Small intestine (tissue), 16 donors: ENCODE data around the gene CREBZF. TPM values are rescaled to one million over a fixed set of nuclear protein-coding genes. Genes with fewer than 3 reads are reported as not detected.
A peak's percentile ranks its signal among the peaks of the same experiment; 100 is the strongest.

Experiments used
- DNase-seq, 2 donors: peaks; one replicate each; pipeline versions ENCODE4 v3.0.0 to v3.0.0-alpha.2; 2013
- FAIRE-seq: peaks from 2 replicates; lab custom pipeline; 2012; peaks lifted over from hg19 to GRCh38; lab: Jason Lieb, UNC
- H3K27ac ChIP-seq, 3 donors: one replicate each; pipeline ENCODE4 v1.5.1; 2013; ENCODE audit warnings: low read length in 2 of 3, mild to moderate bottlenecking in 2 of 3, control low read depth in 1 of 3, inconsistent platforms in 1 of 3, low read depth in 1 of 3, moderate library complexity in 1 of 3
- H3K27me3 ChIP-seq, 3 donors: one replicate each; pipeline ENCODE4 v1.6.1; 2013; ENCODE audit warnings: low read length in 3 of 3, inconsistent platforms in 1 of 3; ENCODE audit not compliant: control insufficient read depth in 3 of 3, insufficient read depth in 3 of 3
- H3K36me3 ChIP-seq, 3 donors: one replicate each; pipeline ENCODE4 v1.6.1; 2013; ENCODE audit warnings: low read length in 3 of 3, inconsistent platforms in 1 of 3, low read depth in 1 of 3, mild to moderate bottlenecking in 1 of 3, moderate library complexity in 1 of 3; ENCODE audit not compliant: control insufficient read depth in 3 of 3, insufficient read depth in 2 of 3
- H3K4me1 ChIP-seq, 3 donors: one replicate each; pipeline ENCODE4 v1.6.1; 2013; ENCODE audit warnings: low read length in 2 of 3, inconsistent platforms in 1 of 3, low read depth in 1 of 3, mild to moderate bottlenecking in 1 of 3, moderate library complexity in 1 of 3; ENCODE audit not compliant: control insufficient read depth in 3 of 3, insufficient read depth in 2 of 3
- H3K4me3 ChIP-seq, 3 donors: one replicate each; pipeline ENCODE4 v1.5.1; 2013; ENCODE audit warnings: low read length in 3 of 3, control low read depth in 1 of 3, inconsistent platforms in 1 of 3, low read depth in 1 of 3, mild to moderate bottlenecking in 1 of 3, moderate library complexity in 1 of 3
- H3K9me3 ChIP-seq, 2 donors: one replicate each; pipeline ENCODE4 v1.6.1; 2013; ENCODE audit warnings: low read depth in 1 of 2, low read length in 1 of 2; ENCODE audit not compliant: control insufficient read depth in 2 of 2, insufficient read depth in 1 of 2
- WGBS, 3 donors: extraction: QIAGEN DNeasy Blood & Tissue Kit; methylation state at CpG; one replicate each; pipeline ENCODE4 v1.1.7; 2013; 5-methylcytosine and 5-hydroxymethylcytosine counted together
- long read RNA-seq, 10 donors: transcript quantifications; one replicate each; lab custom pipeline, GENCODE V29; 2026
- polyA plus RNA-seq, 4 donors: library from polyadenylated mRNA; stranded (reverse) in 3 of 4; unstranded in 1 of 4; fragments of 200-250 nt in 3 of 4; fragments of 120-200 nt in 1 of 4; gene quantifications; one replicate each; pipeline versions ENCODE4 v1.2.1 to v1.2.3, GENCODE V29; 2013
- donor health status: healthy with polysubstance abuse.
- donor health status: control.
- donor health status: control.
- donor health status: Bipolar disorder and iron deficiency.
- donor health status: healthy.

CREBZF gene
- 10 to 100 TPM; 13.0 to 78.6 (median 17.7) TPM for polyA plus RNA-seq
- long read RNA-seq, donor 1, full-length matches to known transcripts = 142 of 176 reads
- long read RNA-seq, donor 1, partial matches to known transcripts = 34 of 176 reads
- long read RNA-seq, donor 1, other reads (novel, unspliced or antisense) = 0 of 176 reads
- long read RNA-seq, donor 2, full-length matches to known transcripts = 31 of 31 reads
- long read RNA-seq, donor 2, partial matches to known transcripts = 0 of 31 reads
- long read RNA-seq, donor 2, other reads (novel, unspliced or antisense) = 0 of 31 reads
- long read RNA-seq, donor 3, full-length matches to known transcripts = 80 of 96 reads
- long read RNA-seq, donor 3, partial matches to known transcripts = 16 of 96 reads
- long read RNA-seq, donor 3, other reads (novel, unspliced or antisense) = 0 of 96 reads
- long read RNA-seq, donor 4, partial matches to known transcripts = 0 of 1 reads
- long read RNA-seq, donor 4, other reads (novel, unspliced or antisense) = 0 of 1 reads
- long read RNA-seq, donor 5, full-length matches to known transcripts = 37 of 37 reads
- long read RNA-seq, donor 5, partial matches to known transcripts = 0 of 37 reads
- long read RNA-seq, donor 5, other reads (novel, unspliced or antisense) = 0 of 37 reads
- long read RNA-seq, donor 6, full-length matches to known transcripts = 55 of 63 reads
- long read RNA-seq, donor 6, partial matches to known transcripts = 8 of 63 reads
- long read RNA-seq, donor 6, other reads (novel, unspliced or antisense) = 0 of 63 reads
- long read RNA-seq, donor 7 = 0 reads
- long read RNA-seq, donor 8, full-length matches to known transcripts = 8 of 8 reads
- long read RNA-seq, donor 8, partial matches to known transcripts = 0 of 8 reads
- long read RNA-seq, donor 8, other reads (novel, unspliced or antisense) = 0 of 8 reads
- long read RNA-seq, donor 9, full-length matches to known transcripts = 31 of 39 reads
- long read RNA-seq, donor 9, partial matches to known transcripts = 8 of 39 reads
- long read RNA-seq, donor 9, other reads (novel, unspliced or antisense) = 0 of 39 reads
- long read RNA-seq, donor 10, full-length matches to known transcripts = 76 of 89 reads
- long read RNA-seq, donor 10, partial matches to known transcripts = 13 of 89 reads
- long read RNA-seq, donor 10, other reads (novel, unspliced or antisense) = 0 of 89 reads

GRCh38 chr11:85664615-85665481, at the start of gene CREBZF:
TSS of gene CREBZF (minus strand) at chr11:85665129. CDS start at chr11:85664875, 254 bp downstream.
- WGBS, 3 donors = 0 to 1% (median 1%) methylated on average over 37 to 67 of the region's 67 CpGs
- FAIRE-seq = no peak
- peaks cover 0 to 5% (median 2%) of the 10 kb centered on the region in 3 donors for H3K4me1 ChIP-seq

GRCh38 chr11:85712953-85713352, 48.0 kb upstream of the CREBZF start:
- FAIRE-seq (no peak), DNase-seq (no peak)
- H3K4me3 ChIP-seq = no peak overlapping the region
- WGBS, 3 donors = 90 to 94% (median 94%) methylated on average over 3 of the region's 3 CpGs
- no peak overlapping the region for H3K27ac ChIP-seq
- H3K36me3 ChIP-seq = no peaks in the 10 kb centered on the region
- H3K27me3 ChIP-seq = no peaks in the 10 kb centered on the region
- peaks cover 0 to 5% (median 0%) of the 10 kb centered on the region in 3 donors for H3K4me1 ChIP-seq
- H3K9me3 ChIP-seq = no peaks in the 10 kb centered on the region

More at GRCh38 chr11:85664615-85665481, at the start of gene CREBZF:
- Histone ChIP-seq H3K4me3 (peak within 1 kb of the TSS; percentile 80 to 99 (median 81)), H3K9me3 (no peaks in the 10 kb centered on the region), H3K27me3 (no peaks in the 10 kb centered on the region), H3K27ac (peak within 1 kb of the TSS; percentile 96 to 99 (median 99)), H3K36me3 (no peaks in the 10 kb centered on the region)
- peak; percentile 94 to 98 for DNase-seq

GRCh38 chr11:85710917-85711316, 46.0 kb upstream of the CREBZF start:
- no peak for FAIRE-seq

DNA sequence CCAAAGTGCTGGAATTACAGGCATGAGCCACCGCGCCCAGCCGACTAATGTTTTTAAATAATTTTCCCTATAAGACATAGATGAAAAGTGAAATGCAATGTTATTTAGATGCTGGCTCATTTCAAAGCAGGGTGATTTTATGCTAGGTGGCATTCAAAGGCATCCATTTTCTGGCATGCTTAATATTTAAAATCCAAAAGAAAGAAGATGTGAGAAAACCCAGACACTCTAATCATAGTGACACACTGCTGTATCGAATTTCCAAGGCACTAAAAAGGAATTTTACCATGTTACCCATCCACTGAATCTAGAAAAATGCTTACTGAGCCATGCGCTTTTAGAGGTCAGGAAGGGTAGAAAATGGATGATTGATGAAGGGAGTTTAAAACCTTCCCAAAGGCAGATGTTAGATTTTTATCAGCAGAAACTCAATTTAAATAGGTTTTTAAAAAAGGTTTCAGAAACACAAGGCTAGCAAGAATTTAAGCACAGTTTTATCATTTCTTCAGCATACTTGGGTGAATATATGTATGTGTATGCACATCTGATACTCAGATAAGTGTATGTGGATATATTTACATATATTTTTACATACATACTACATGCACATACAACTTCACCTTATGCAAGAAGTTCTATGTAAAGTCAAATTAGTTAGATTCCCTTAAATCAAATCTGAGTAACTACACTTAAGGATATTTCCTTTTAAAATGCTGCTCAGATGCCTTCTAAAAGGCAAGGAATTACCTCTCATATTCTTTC, 45.2 kb upstream of the CREBZF start:
- no peaks in the 10 kb centered on the region for H3K4me1 ChIP-seq
- H3K9me3 ChIP-seq = no peaks in the 10 kb centered on the region
- no peaks in the 10 kb centered on the region for H3K36me3 ChIP-seq
- H3K27ac ChIP-seq = no peak overlapping the region
- no peaks in the 10 kb centered on the region for H3K27me3 ChIP-seq
- FAIRE-seq (no peak), DNase-seq (no peak)
- no peak overlapping the region for H3K4me3 ChIP-seq
- 92 to 96% (median 92%) methylated on average over 5 of the region's 5 CpGs for WGBS, 3 donors

More at GRCh38 chr11:85710917-85711316, 46.0 kb upstream of the CREBZF start:
- no peaks in the 10 kb centered on the region for H3K36me3 ChIP-seq
- no peaks in the 10 kb centered on the region for H3K4me1 ChIP-seq
- no peak overlapping the region for H3K27ac ChIP-seq
- peak; percentile 61 to 69 for DNase-seq
- WGBS, 3 donors = 14 to 35% (median 34%) methylated on average over 5 of the region's 5 CpGs
- H3K27me3 ChIP-seq = no peaks in the 10 kb centered on the region
- H3K9me3 ChIP-seq = no peaks in the 10 kb centered on the region
- H3K4me3 ChIP-seq = no peak overlapping the region

- no peak for FAIRE-seq
Observed at GRCh38 chr11:85705800-85706199, 40.9 kb upstream of the CREBZF start.

DNA sequence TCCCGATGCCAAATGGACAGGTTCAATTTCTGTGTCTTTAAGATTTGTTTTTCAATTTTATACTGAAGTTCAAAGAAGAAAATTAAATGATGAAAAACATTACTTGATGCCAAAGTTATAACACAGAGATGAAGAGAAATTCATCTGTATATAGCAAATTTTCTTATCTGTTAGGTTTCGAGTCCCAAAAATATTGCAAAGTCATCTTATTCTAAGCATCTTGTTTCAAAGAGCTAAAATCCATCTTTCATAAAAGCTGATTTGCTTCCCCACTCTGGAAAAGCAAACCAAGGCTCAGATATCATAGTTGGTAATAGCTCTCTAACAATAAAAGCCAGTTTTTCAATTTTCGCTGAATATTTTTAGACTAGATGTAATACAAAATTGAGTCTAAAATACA, 40.0 kb upstream of the CREBZF start:
- Histone ChIP-seq H3K36me3 (no peaks in the 10 kb centered on the region), H3K4me3 (no peak overlapping the region), H3K9me3 (no peaks in the 10 kb centered on the region), H3K27me3 (no peaks in the 10 kb centered on the region), H3K4me1 (peaks cover 0 to 5% (median 4%) of the 10 kb centered on the region in 3 donors), H3K27ac (no peak overlapping the region)
- 95 to 99% (median 97%) methylated on average over 3 of the region's 3 CpGs for WGBS, 3 donors
- DNase-seq (no peak), FAIRE-seq (no peak)

More at GRCh38 chr11:85705800-85706199, 40.9 kb upstream of the CREBZF start:
- H3K9me3 ChIP-seq = no peaks in the 10 kb centered on the region
- no peaks in the 10 kb centered on the region for H3K36me3 ChIP-seq
- no peaks in the 10 kb centered on the region for H3K4me1 ChIP-seq
- no peak for DNase-seq
- no peak overlapping the region for H3K27ac ChIP-seq
- no peaks in the 10 kb centered on the region for H3K27me3 ChIP-seq
- H3K4me3 ChIP-seq = no peak overlapping the region
